ENCODE results near the gene FCRL3. TPM values are rescaled to one million over a fixed set of nuclear protein-coding genes. Genes with fewer than 3 reads are reported as not detected.

The FCRL3 gene
- total RNA-seq, 4 donors from 2014 or later: 0.13 to 0.20 TPM; not detected in 2

DNA sequence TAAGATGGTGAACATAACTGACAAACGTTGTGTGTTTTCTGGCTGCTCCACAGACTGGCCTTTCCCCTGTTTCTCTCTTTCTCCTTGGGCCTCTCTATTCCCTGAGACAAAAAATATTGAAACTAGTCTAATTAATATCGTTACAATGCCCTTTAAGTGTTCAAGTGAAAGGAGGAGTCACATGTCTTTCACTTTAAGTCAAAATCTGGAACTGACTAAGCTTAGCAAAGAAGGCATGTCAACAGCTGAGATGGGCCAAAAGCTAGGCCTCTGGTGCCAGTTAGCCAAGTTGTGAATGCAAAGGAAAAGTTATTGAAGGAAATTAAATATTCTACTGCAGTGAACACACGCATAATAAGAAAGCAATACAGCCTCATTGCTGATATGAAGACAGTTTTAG is 32.2 kb upstream of the FCRL3 start:
- H3K27me3 ChIP-seq: no peaks in the 10 kb centered on the region
- intact Hi-C loops (cut with DNase I): no loop called here
- WGBS, 2 donors: 82 to 91% methylated on average over 3 of the region's 3 CpGs
- no peaks in the 10 kb centered on the region for H3K36me3 ChIP-seq
- no peaks in the 10 kb centered on the region for H3K4me1 ChIP-seq
- no peak overlapping the region for H3K4me3 ChIP-seq (replicated peaks in 1 of 3)
- DNase-seq: no peak
- no peak overlapping the region for H3K27ac ChIP-seq
- TF ChIP-seq, protein P1, sequence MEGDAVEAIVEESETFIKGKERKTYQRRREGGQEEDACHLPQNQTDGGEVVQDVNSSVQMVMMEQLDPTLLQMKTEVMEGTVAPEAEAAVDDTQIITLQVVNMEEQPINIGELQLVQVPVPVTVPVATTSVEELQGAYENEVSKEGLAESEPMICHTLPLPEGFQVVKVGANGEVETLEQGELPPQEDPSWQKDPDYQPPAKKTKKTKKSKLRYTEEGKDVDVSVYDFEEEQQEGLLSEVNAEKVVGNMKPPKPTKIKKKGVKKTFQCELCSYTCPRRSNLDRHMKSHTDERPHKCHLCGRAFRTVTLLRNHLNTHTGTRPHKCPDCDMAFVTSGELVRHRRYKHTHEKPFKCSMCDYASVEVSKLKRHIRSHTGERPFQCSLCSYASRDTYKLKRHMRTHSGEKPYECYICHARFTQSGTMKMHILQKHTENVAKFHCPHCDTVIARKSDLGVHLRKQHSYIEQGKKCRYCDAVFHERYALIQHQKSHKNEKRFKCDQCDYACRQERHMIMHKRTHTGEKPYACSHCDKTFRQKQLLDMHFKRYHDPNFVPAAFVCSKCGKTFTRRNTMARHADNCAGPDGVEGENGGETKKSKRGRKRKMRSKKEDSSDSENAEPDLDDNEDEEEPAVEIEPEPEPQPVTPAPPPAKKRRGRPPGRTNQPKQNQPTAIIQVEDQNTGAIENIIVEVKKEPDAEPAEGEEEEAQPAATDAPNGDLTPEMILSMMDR (IDR thresholded peaks at IDR 0.05): no peak
- no peak for TF ChIP-seq POLR2A (IDR thresholded peaks at IDR 0.05)
- no peaks in the 10 kb centered on the region for H3K9me3 ChIP-seq

DNA sequence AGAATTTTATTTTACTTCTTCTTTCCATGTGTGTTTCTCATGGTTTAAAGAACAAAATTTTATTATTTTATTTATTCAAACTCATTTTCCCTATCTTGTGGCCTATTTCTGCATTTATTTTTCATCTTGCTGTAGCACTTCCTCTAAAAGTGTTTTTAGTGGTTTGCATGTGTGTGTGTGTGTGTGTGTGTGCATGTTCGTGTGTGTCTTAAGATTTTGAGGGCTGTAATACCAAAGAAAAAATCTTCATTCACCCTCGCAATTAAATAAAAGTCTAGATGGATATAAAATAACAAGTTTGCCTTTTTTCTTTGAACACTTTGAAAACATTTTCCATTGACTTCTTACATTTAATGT is 24.6 kb upstream of the FCRL3 start:
- Histone ChIP-seq H3K36me3 (no peaks in the 10 kb centered on the region), H3K9me3 (no peaks in the 10 kb centered on the region), H3K27ac (no peak overlapping the region), H3K4me3 (replicated peaks in 1 of 3) (no peak overlapping the region), H3K4me1 (no peaks in the 10 kb centered on the region), H3K27me3 (no peaks in the 10 kb centered on the region)
- intact Hi-C loops (cut with DNase I): no loop called here
- no peak for TF ChIP-seq POLR2A (IDR thresholded peaks at IDR 0.05)
- TF ChIP-seq, protein P1 (IDR thresholded peaks at IDR 0.05): no peak
- DNase-seq: no peak
- 84 to 87% methylated on average over 2 of the region's 2 CpGs for WGBS, 2 donors

DNA sequence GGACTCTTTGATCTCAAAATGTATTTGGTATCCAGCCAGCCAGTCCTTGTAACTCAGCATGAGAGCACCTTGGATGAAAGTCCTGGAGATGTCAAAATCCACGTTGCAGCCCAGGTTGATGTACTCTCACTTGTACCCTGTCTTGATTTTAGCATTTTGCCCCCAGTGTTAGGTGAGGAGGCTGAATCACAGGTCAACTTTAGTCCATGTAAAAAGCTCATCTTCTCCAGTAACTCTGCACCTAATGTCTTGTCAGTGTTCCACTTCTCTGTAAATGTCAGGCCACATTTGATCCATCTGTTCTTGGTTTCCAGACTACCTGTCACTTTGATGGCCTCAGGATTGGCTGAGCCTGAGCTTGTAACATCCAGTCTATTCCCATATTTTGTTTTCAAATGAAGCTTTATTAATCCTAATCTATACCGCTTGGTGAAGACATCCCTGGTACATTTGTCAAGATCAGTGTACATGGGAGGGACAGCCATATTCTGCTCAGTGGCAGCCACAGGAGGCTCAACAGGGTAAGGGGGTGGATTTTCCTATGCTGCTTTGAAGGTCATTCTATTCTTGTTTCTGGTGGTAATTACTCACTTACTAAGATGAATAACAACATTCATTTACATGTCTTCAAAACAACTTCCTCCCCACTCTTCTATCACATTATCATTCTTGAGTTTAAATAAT is 24.1 kb upstream of the FCRL3 start:
- 63 to 67% methylated on average over 2 of the region's 2 CpGs for whole genome bisulfite sequencing, 2 donors
- no peak for DNase-seq
- no peaks in the 10 kb centered on the region for H3K9me3 ChIP-seq
- no peaks in the 10 kb centered on the region for H3K4me1 ChIP-seq
- TF ChIP-seq, protein P1 (IDR thresholded peaks at IDR 0.05): no peak
- TF ChIP-seq POLR2A (IDR thresholded peaks at IDR 0.05): no peak
- H3K4me3 ChIP-seq (replicated peaks in 1 of 3): no peak overlapping the region
- intact Hi-C loops (cut with DNase I): no loop called here
- no peaks in the 10 kb centered on the region for H3K27me3 ChIP-seq
- no peaks in the 10 kb centered on the region for H3K36me3 ChIP-seq
- H3K27ac ChIP-seq: no peak overlapping the region

DNA sequence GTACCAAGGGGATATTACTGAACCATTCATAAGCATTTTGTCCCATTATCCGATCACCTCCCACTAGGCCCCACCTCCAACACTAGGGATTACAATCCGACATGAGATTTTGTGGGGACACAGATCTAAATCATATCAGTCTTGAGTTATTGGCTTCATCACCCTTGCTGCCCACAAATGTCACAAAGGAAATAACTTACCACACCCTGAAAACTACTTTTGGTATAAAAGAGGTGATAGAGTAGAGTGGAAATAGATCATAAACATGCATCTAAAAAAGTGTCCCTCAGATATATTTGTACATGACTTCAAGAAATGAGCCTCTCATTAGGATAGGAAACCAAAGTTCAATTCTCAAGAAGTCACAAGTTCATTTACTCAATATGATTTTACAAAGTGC is 22.6 kb upstream of the FCRL3 start:
- Histone ChIP-seq H3K4me3 (replicated peaks in 1 of 3) (no peak overlapping the region), H3K36me3 (no peaks in the 10 kb centered on the region), H3K27ac (no peak overlapping the region), H3K9me3 (no peaks in the 10 kb centered on the region), H3K4me1 (no peaks in the 10 kb centered on the region), H3K27me3 (no peaks in the 10 kb centered on the region)
- DNase-seq: no peak
- WGBS, 2 donors: 96 to 98% methylated on average over 2 of the region's 2 CpGs
- intact Hi-C loops (cut with DNase I): no loop called here
- TF ChIP-seq POLR2A (IDR thresholded peaks at IDR 0.05): no peak
- TF ChIP-seq, protein P1 (IDR thresholded peaks at IDR 0.05): no peak

DNA sequence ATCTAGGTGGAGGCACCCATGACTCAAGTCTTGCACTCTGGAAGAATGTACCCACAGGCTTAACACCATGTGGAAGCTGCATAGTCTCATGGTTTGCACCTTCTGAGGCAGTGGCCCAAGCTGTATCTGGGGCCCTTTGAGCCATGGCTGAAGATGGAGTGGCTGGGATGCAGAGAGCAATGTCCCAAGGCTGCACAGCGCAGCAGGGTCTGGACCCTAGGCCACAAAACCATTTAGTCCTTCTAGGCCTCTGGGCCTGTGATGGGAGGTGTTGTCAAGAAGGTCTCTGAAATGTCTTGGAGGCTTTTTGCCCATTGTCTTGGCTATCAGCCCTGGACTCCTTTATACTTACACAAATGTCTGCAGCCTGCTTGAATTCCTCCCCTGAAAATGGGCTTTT is 21.4 kb upstream of the FCRL3 start:
- WGBS, 2 donors: 100% methylated on average over 1 of the region's 1 CpG

More for the DNA sequence above, 21.4 kb upstream of the FCRL3 start:
- Histone ChIP-seq H3K36me3 (no peaks in the 10 kb centered on the region), H3K4me1 (no peaks in the 10 kb centered on the region), H3K9me3 (no peaks in the 10 kb centered on the region), H3K4me3 (replicated peaks in 1 of 3) (no peak overlapping the region), H3K27ac (no peak overlapping the region), H3K27me3 (no peaks in the 10 kb centered on the region)
- TF ChIP-seq, protein P1 (IDR thresholded peaks at IDR 0.05): no peak
- no peak for TF ChIP-seq POLR2A (IDR thresholded peaks at IDR 0.05)
- no peak for DNase-seq
- intact Hi-C loops (cut with DNase I): no loop called here

Data from thyroid gland (tissue), 4 donors.